Smooth muscle cell (in vitro differentiated cells): ENCODE measurements around the gene TMEM9. TPM values are rescaled to one million over a fixed set of nuclear protein-coding genes. Genes with fewer than 3 reads are reported as not detected.

Source experiments
- DNase-seq: peaks from one replicate; lab custom pipeline; 2025; ENCODE audit not compliant: unreplicated experiment; lab: John Stamatoyannopoulos, UW
- H2AFZ ChIP-seq: fragments of 200-600 bp; sonication (generic); 2 replicates; pipeline ENCODE4 v1.6.0; 2016; ENCODE audit warnings: antibody characterized with exemption, low read depth, mild to moderate bottlenecking
- H3F3A ChIP-seq: fragments of 200-600 bp; sonication (generic); 2 replicates; pipeline ENCODE4 v1.6.0; 2017; ENCODE audit warnings: antibody characterized with exemption, low read depth
- H3K27ac ChIP-seq: fragments of 200-600 bp; sonication (generic); 2 replicates; pipeline ENCODE4 v1.5.1; 2016; ENCODE audit warnings: low read depth, mild to moderate bottlenecking
- H3K27me3 ChIP-seq: fragments of 200-600 bp; sonication (generic); 2 replicates; pipeline ENCODE4 v1.6.1; 2016; ENCODE audit warnings: low read depth, mild to moderate bottlenecking
- H3K36me3 ChIP-seq: fragments of 200-600 bp; sonication (generic); 2 replicates; pipeline ENCODE4 v1.5.1; 2016; ENCODE audit warnings: low read depth
- H3K4me1 ChIP-seq: fragments of 200-600 bp; sonication (generic); 2 replicates; pipeline ENCODE4 v1.5.1; 2016; ENCODE audit warnings: low read depth
- H3K4me2 ChIP-seq: fragments of 200-600 bp; sonication (generic); 2 replicates; pipeline ENCODE4 v1.6.0; 2016; ENCODE audit warnings: mild to moderate bottlenecking
- H3K4me3 ChIP-seq: fragments of 200-600 bp; sonication (generic); 2 replicates; pipeline ENCODE4 v1.5.1; 2016; ENCODE audit warnings: mild to moderate bottlenecking
- H3K79me2 ChIP-seq: fragments of 200-600 bp; sonication (generic); 2 replicates; pipeline ENCODE4 v1.6.0; 2016; ENCODE audit warnings: low read depth, mild to moderate bottlenecking
- H3K9ac ChIP-seq: fragments of 200-600 bp; sonication (generic); 2 replicates; pipeline ENCODE4 v1.6.0; 2016; ENCODE audit warnings: low read depth
- H3K9me3 ChIP-seq: fragments of 200-600 bp; sonication (generic); replicated peaks from 2 replicates; pipeline ENCODE4 v1.5.1; 2016; ENCODE audit warnings: low read depth
- H4K20me1 ChIP-seq: fragments of 200-600 bp; sonication (generic); 2 replicates; pipeline ENCODE4 v1.6.0; 2016; ENCODE audit warnings: low read depth
- WGBS: methylation state at CpG from one replicate; pipeline ENCODE4 v1.1.7; 2016; ENCODE audit warnings: low lambda C conversion rate; 5-methylcytosine and 5-hydroxymethylcytosine counted together
- polyA plus RNA-seq: library from polyadenylated mRNA; unstranded; fragments of >200 nt; fragmentation: Nextera tagmentation; extraction: Ambion mirVana; gene quantifications from 2 replicates; pipeline ENCODE4 v1.2.1, GENCODE V29; 2016
- total RNA-seq: library from RNA; depleted of rRNA; stranded (reverse); fragments of >200 nt; gene quantifications from 2 replicates; pipeline ENCODE4 v1.2.3, GENCODE V29; 2014
- TF ChIP-seq, protein P1 (sequence below): fragments of 200-600 bp; sonication (generic); IDR thresholded peaks from 2 replicates; pipeline ENCODE4 v1.5.1; 2017; ENCODE audit warnings: borderline replicate concordance, mild to moderate bottlenecking, antibody characterized with exemption; ENCODE audit not compliant: insufficient read depth, poor library complexity, severe bottlenecking

Gene TMEM9
- total and polyA plus RNA-seq, 2 experiments from 2014 or later = 153 to 211 TPM

DNA sequence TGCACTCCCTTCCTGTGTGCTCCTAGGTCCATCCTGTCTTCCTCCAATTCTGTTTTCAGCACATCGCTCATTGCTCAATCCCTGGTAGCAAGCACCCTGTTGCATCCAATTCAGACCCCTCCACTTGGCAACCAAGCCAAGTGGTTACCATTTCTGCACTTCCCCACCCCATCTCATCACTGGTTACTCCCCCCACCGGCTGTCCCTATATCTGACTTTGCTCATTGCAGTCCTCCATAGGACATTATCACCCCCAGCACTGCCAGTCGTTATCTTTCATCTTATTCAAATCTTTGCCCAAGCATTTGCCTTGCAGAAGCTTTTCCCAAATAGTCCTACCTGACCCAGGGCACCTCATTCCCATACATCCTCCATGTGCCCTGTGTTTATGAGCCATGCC is 2.1 kb upstream of the TMEM9 start:
- Histone ChIP-seq H3K4me2 (no peak overlapping the region), H3F3A (no peaks in the 10 kb centered on the region), H3K27ac (no peak overlapping the region), H2AFZ (no peak overlapping the region), H3K4me3 (no peak overlapping the region), H3K9ac (no peak overlapping the region), H3K79me2 (peaks cover 22% of the 10 kb centered on the region), H3K27me3 (no peaks in the 10 kb centered on the region), H3K9me3 (no peaks in the 10 kb centered on the region), H3K4me1 (peaks cover 13% of the 10 kb centered on the region), H4K20me1 (no peaks in the 10 kb centered on the region), H3K36me3 (peaks cover 5% of the 10 kb centered on the region)
- TF ChIP-seq, protein P1, sequence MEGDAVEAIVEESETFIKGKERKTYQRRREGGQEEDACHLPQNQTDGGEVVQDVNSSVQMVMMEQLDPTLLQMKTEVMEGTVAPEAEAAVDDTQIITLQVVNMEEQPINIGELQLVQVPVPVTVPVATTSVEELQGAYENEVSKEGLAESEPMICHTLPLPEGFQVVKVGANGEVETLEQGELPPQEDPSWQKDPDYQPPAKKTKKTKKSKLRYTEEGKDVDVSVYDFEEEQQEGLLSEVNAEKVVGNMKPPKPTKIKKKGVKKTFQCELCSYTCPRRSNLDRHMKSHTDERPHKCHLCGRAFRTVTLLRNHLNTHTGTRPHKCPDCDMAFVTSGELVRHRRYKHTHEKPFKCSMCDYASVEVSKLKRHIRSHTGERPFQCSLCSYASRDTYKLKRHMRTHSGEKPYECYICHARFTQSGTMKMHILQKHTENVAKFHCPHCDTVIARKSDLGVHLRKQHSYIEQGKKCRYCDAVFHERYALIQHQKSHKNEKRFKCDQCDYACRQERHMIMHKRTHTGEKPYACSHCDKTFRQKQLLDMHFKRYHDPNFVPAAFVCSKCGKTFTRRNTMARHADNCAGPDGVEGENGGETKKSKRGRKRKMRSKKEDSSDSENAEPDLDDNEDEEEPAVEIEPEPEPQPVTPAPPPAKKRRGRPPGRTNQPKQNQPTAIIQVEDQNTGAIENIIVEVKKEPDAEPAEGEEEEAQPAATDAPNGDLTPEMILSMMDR = no peak
- DNase-seq = no peak
- WGBS = 86% methylated on average over 3 of the region's 3 CpGs

DNA sequence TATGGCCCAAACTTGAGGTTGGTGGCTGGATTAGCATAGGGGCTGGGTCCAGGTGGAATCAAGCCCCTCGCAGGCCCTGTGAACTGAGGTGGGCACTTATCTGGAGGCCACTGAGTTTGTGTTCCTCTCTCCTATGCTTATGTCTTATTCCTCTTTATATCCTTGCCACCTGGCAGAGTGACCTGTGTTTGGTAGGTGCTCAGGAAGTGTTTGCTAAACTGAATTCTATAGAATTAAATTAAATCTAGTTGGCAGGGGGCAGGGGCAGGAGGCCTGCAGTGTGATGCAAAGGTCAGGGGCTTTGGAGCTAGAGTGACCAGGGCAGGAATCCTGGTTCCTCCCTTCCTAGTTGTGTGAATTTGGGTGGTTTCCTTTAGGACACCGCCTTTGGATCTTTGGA is 1.1 kb upstream of the TMEM9 start:
- TF ChIP-seq, protein P1 = no peak
- Histone ChIP-seq H3K4me1 (peaks cover 13% of the 10 kb centered on the region), H2AFZ (no peak overlapping the region), H3K4me2 (no peak overlapping the region), H3K36me3 (peaks cover 13% of the 10 kb centered on the region), H3K4me3 (no peak overlapping the region), H3K9me3 (no peaks in the 10 kb centered on the region), H3F3A (no peaks in the 10 kb centered on the region), H3K9ac (no peak overlapping the region), H3K27ac (no peak overlapping the region), H4K20me1 (peaks cover 7% of the 10 kb centered on the region), H3K27me3 (no peaks in the 10 kb centered on the region), H3K79me2 (peaks cover 23% of the 10 kb centered on the region)
- DNase-seq = no peak
- 93% methylated on average over 2 of the region's 2 CpGs for WGBS

DNA sequence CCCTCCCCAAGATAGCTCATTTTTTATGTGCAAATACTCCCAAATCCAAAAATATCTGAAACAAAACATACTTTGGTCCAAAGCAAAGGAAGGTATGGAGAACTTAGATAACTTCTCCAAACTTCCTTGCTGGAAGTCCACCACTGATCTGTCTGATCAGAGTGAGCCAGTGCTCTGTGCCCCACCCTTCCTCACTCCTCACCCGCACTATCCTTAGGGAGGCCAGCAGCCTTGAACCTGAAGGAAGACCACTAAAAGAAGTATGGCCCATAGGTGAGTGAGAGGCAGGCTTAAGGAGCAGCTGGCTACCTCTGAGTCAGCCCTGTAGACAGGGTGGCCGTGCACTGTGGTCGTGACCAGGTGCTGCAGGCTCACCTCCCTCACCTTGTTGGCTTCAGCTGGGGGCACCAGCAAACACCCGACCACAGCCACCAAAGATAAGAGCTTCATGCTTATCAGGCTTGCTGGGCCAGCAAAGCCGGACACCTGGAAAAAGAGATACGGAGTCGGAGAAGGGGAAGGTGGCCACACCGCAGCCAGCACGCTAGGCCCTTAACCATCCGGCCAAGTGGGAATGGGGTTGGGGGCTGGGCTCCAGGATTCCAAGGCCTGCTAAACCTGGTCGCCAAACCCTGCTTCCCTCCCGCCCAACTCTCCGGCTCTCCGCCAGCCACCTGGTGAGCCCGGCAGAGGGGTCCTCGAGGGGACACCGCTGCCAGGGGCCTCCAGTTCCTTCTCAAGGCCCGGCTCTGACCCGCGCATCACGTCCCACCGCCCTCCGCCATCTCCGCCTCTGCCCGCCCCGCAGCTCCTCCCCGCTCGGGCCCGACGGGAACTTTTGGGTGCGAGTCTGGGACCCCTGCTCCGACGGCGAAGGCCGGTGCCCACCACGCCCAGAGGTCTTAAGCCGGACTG is 543 bp downstream of the TMEM9 start:
- no peak overlapping the region for H3K27ac ChIP-seq

More for the DNA sequence above, 543 bp downstream of the TMEM9 start:
- Histone ChIP-seq H2AFZ (peak overlapping the region; percentile 90), H4K20me1 (peaks cover 20% of the 10 kb centered on the region), H3K9me3 (no peaks in the 10 kb centered on the region), H3K4me1 (peaks cover 13% of the 10 kb centered on the region), H3F3A (no peaks in the 10 kb centered on the region), H3K4me2 (peak overlapping the region; percentile 86), H3K27me3 (no peaks in the 10 kb centered on the region), H3K79me2 (peaks cover 23% of the 10 kb centered on the region), H3K9ac (peak overlapping the region; percentile 65), H3K4me3 (peak overlapping the region; percentile 76), H3K36me3 (peaks cover 24% of the 10 kb centered on the region)
- peak; percentile 83 for DNase-seq
- TF ChIP-seq, protein P1 = no peak
- WGBS = 2% methylated on average over 24 of the region's 37 CpGs
